A549 (cell line): ENCODE data around the gene EIF3B. TPM values are rescaled to one million over a fixed set of nuclear protein-coding genes. Genes with fewer than 3 reads are reported as not detected.

Experiments used
- ATAC-seq, 2 experiments: fragments of 200-7000 bp in 1 of 2; fragments of >200 bp in 1 of 2; cut with Nextera tagmentation in 1 of 2; cut with Tn5 transposase in 1 of 2; 3 replicates each; pipeline versions ENCODE4 v1.8.0 to v1.9.1; 2018 to 2020; ENCODE audit warnings: mild to moderate bottlenecking in 1 of 2, moderate library complexity in 1 of 2
- CTCF ChIA-PET: fragments of 300-600 bp; sonication (Branson Sonifier 250); formaldehyde crosslinking; extraction: SDS; loops from one replicate; lab custom pipeline; 2021; ENCODE audit warnings: antibody characterized with exemption, inconsistent platforms; lab: Yijun Ruan, JAX
- POLR2A ChIA-PET: fragments of 350-600 bp; formaldehyde crosslinking; extraction: SDS; loops from one replicate; lab custom pipeline; 2021; ENCODE audit warnings: antibody characterized with exemption, inconsistent platforms; lab: Yijun Ruan, JAX
- DNase-seq, 2 experiments: peaks; one replicate each; pipeline versions ENCODE4 v3.0.0 to v3.0.0-alpha.2; 2011 to 2016; ENCODE audit warnings: low read depth in 1 of 2, low spot score in 1 of 2
- FAIRE-seq: peaks from 2 replicates; lab custom pipeline; 2011; peaks lifted over from hg19 to GRCh38; lab: Jason Lieb, UNC
- H3K27ac ChIP-seq, 2 experiments: fragments of >200 bp; sonication (Bioruptor Twin); formaldehyde crosslinking; 3 replicates each; pipeline ENCODE4 v1.5.1; 2016 to 2017
- H3K4me1 ChIP-seq: fragments of >200 bp; sonication (Bioruptor Twin); formaldehyde crosslinking; 3 replicates; pipeline ENCODE4 v1.6.1; 2016
- H3K4me2 ChIP-seq: fragments of >200 bp; sonication (Bioruptor Twin); formaldehyde crosslinking; 3 replicates; pipeline ENCODE4 v1.6.1; 2016
- H3K4me3 ChIP-seq: fragments of >200 bp; sonication (Bioruptor Twin); formaldehyde crosslinking; 3 replicates; pipeline ENCODE4 v1.5.1; 2016
- H3K9me3 ChIP-seq: fragments of >200 bp; sonication (Bioruptor Twin); formaldehyde crosslinking; 3 replicates; pipeline ENCODE4 v1.6.1; 2016
- ATOH8 ChIP-seq: fragments of 250-450 bp; sonication (Bioruptor Pico); IDR thresholded peaks from 2 replicates; pipeline ENCODE4 v1.5.0; 2020; ENCODE audit warnings: low read depth, mild to moderate bottlenecking, moderate library complexity
- CEBPB ChIP-seq, 2 experiments: fragments of >200 bp in 1 of 2; sonication (Bioruptor Twin) in 1 of 2; formaldehyde crosslinking in 1 of 2; IDR thresholded peaks; 2 replicates each; pipeline ENCODE4 v1.6.1; 2012 to 2016
- CHD2 ChIP-seq: fragments of 150-350 bp; IDR thresholded peaks from 2 replicates; pipeline ENCODE4 v1.6.1; 2014; ENCODE audit warnings: low read length; ENCODE audit not compliant: partially characterized antibody
- E2F6 ChIP-seq: IDR thresholded peaks from 2 replicates; pipeline ENCODE4 v1.6.1; 2012; ENCODE audit warnings: low read depth, borderline replicate concordance
- EHF ChIP-seq: fragments of 250-450 bp; sonication (Bioruptor Pico); IDR thresholded peaks from 2 replicates; pipeline ENCODE4 v1.5.0; 2020; ENCODE audit warnings: mild to moderate bottlenecking
- EP300 ChIP-seq, 2 experiments: fragments of >200 bp; sonication (Bioruptor Twin); formaldehyde crosslinking; IDR thresholded peaks; 2 replicates in 1 of 2; 3 replicates in 1 of 2; pipeline ENCODE4 v1.6.1; 2016 to 2017
- ESRRA ChIP-seq: fragments of 150-350 bp; IDR thresholded peaks from 2 replicates; pipeline ENCODE4 v1.6.1; 2014; ENCODE audit warnings: mild to moderate bottlenecking, low read length, borderline replicate concordance
- FOSB ChIP-seq: fragments of 250-450 bp; sonication (Bioruptor Pico); IDR thresholded peaks from 2 replicates; pipeline ENCODE4 v1.5.0; 2020; ENCODE audit warnings: mild to moderate bottlenecking, moderate library complexity
- FOXS1 ChIP-seq: fragments of 250-450 bp; sonication (Bioruptor Pico); IDR thresholded peaks from 2 replicates; pipeline ENCODE4 v1.5.0; 2020; ENCODE audit warnings: mild to moderate bottlenecking, moderate library complexity
- GATA3 ChIP-seq: IDR thresholded peaks from 2 replicates; pipeline ENCODE4 v1.6.1; 2012; ENCODE audit warnings: borderline replicate concordance
- HDAC2 ChIP-seq: fragments of 200-600 bp; sonication (generic); IDR thresholded peaks from 2 replicates; pipeline ENCODE4 v1.6.1; 2016
- HES2 ChIP-seq: fragments of >200 bp; sonication (Bioruptor Twin); formaldehyde crosslinking; IDR thresholded peaks from 2 replicates; pipeline ENCODE4 v1.6.1; 2016
- HEYL ChIP-seq: fragments of 250-450 bp; sonication (Bioruptor Pico); IDR thresholded peaks from 2 replicates; pipeline ENCODE4 v1.8.0; 2021; ENCODE audit warnings: mild to moderate bottlenecking, moderate library complexity
- HOXA7 ChIP-seq: fragments of 250-450 bp; sonication (Bioruptor Pico); IDR thresholded peaks from 2 replicates; pipeline ENCODE4 v1.5.0; 2020; ENCODE audit warnings: mild to moderate bottlenecking, moderate library complexity
- JUNB ChIP-seq: fragments of >200 bp; sonication (Bioruptor Twin); formaldehyde crosslinking; IDR thresholded peaks from 2 replicates; pipeline ENCODE4 v1.6.1; 2016
- KDM1A ChIP-seq: fragments of 200-600 bp; sonication (generic); IDR thresholded peaks from 2 replicates; pipeline ENCODE4 v1.6.1; 2016; ENCODE audit warnings: low read depth, mild to moderate bottlenecking
- KDM5A ChIP-seq: fragments of 200-600 bp; sonication (generic); IDR thresholded peaks from 2 replicates; pipeline ENCODE4 v1.6.1; 2016; ENCODE audit warnings: antibody characterized with exemption, mild to moderate bottlenecking
- MAFK ChIP-seq: fragments of 450-650 bp; IDR thresholded peaks from 2 replicates; pipeline ENCODE4 v1.6.1; 2014; ENCODE audit not compliant: partially characterized antibody
- MAX ChIP-seq: IDR thresholded peaks from 2 replicates; pipeline ENCODE4 v1.6.1; 2012
- MYC ChIP-seq: IDR thresholded peaks from 2 replicates; pipeline ENCODE4 v1.6.1; 2012; ENCODE audit warnings: mild to moderate bottlenecking, inconsistent platforms, low read length, improper control_type of control experiment, borderline replicate concordance
- NPAS2 ChIP-seq: fragments of 250-450 bp; sonication (Bioruptor Pico); IDR thresholded peaks from 2 replicates; pipeline ENCODE4 v1.8.0; 2022; ENCODE audit warnings: mild to moderate bottlenecking, moderate library complexity, borderline replicate concordance
- PBX3 ChIP-seq: IDR thresholded peaks from 2 replicates; pipeline ENCODE4 v1.6.1; 2012
- PHF8 ChIP-seq: fragments of 200-600 bp; sonication (generic); IDR thresholded peaks from 2 replicates; pipeline ENCODE4 v1.6.1; 2016; ENCODE audit warnings: low read depth, mild to moderate bottlenecking, antibody characterized with exemption, moderate library complexity, borderline replicate concordance
- POLR2A ChIP-seq: IDR thresholded peaks from 2 replicates; pipeline ENCODE4 v1.6.1; 2012; ENCODE audit warnings: mild to moderate bottlenecking, low read length
- RAD21 ChIP-seq, 2 experiments: fragments of >200 bp in 1 of 2; sonication (Bioruptor Twin) in 1 of 2; formaldehyde crosslinking in 1 of 2; IDR thresholded peaks in 1 of 2; conservative IDR thresholded peaks in 1 of 2; 2 replicates in 1 of 2; 3 replicates in 1 of 2; pipeline ENCODE4 v1.6.1; 2012 to 2018; ENCODE audit warnings: inconsistent platforms in 1 of 2
- RARB ChIP-seq: fragments of 250-450 bp; sonication (Bioruptor Pico); IDR thresholded peaks from 2 replicates; pipeline ENCODE4 v1.8.0; 2021; ENCODE audit warnings: mild to moderate bottlenecking, moderate library complexity
- RCOR1 ChIP-seq: fragments of 150-350 bp; IDR thresholded peaks from 2 replicates; pipeline ENCODE4 v1.6.1; 2014; ENCODE audit warnings: antibody characterized with exemption, low read length, low read depth
- RFX5 ChIP-seq: fragments of 450-650 bp; IDR thresholded peaks from 2 replicates; pipeline ENCODE4 v1.7.1; 2014; ENCODE audit warnings: antibody characterized with exemption, mild to moderate bottlenecking, moderate library complexity
- SMC3 ChIP-seq: fragments of >200 bp; sonication (Bioruptor Twin); formaldehyde crosslinking; IDR thresholded peaks from 3 replicates; pipeline ENCODE4 v1.6.1; 2018; ENCODE audit warnings: inconsistent platforms
- SREBF2 ChIP-seq: fragments of 450-650 bp; IDR thresholded peaks from 2 replicates; pipeline ENCODE4 v1.6.1; 2014; ENCODE audit warnings: mild to moderate bottlenecking, moderate library complexity
- TFCP2L1 ChIP-seq: fragments of 250-450 bp; sonication (Bioruptor Pico); IDR thresholded peaks from 2 replicates; pipeline ENCODE4 v1.5.0; 2021; ENCODE audit warnings: mild to moderate bottlenecking
- TP53 ChIP-seq: fragments of 250-450 bp; sonication (Bioruptor Pico); IDR thresholded peaks from 2 replicates; pipeline ENCODE4 v1.5.0; 2021; ENCODE audit warnings: mild to moderate bottlenecking, moderate library complexity
- ZC3H11A ChIP-seq: fragments of 450-650 bp; IDR thresholded peaks from 2 replicates; pipeline ENCODE4 v1.6.1; 2014; ENCODE audit warnings: antibody characterized with exemption, mild to moderate bottlenecking
- ZNF302 ChIP-seq: fragments of 250-450 bp; sonication (Bioruptor Pico); IDR thresholded peaks from 2 replicates; pipeline ENCODE4 v1.9.0; 2021; ENCODE audit warnings: inconsistent platforms, mild to moderate bottlenecking, moderate library complexity
- WGBS: methylation state at CpG from one replicate; pipeline ENCODE4 v1.1.6; 2017; ENCODE audit errors: missing lambda C conversion rate; 5-methylcytosine and 5-hydroxymethylcytosine counted together
- polyA plus RNA-seq, 4 experiments: library from polyadenylated mRNA; depleted of rRNA in 3 of 4; stranded (reverse); fragments of >200 nt; fragmentation: RNase III in 1 of 4; extraction: RNeasy Plus Mini Kit Qiagen cat#74134 plus additional on column Dnase treatment in 1 of 4; gene quantifications; 2 replicates in 3 of 4; 3 replicates in 1 of 4; pipeline ENCODE4 v1.2.3, GENCODE V29; 2011 to 2017

Gene EIF3B
- polyA plus RNA-seq, 2 of the 4 experiments (the other 2 are of a cell fraction): 207 to 219 TPM

- TF ChIP-seq ATOH8 (CRISPR knock-in tag) (no peak), ZNF302 (CRISPR knock-in tag) (no peak), RAD21 (conservative IDR thresholded peaks at IDR 0.05 in 1 of 2, IDR thresholded peaks at IDR 0.05 in 1 of 2) (no peak), EP300 (IDR thresholded peaks at IDR 0.05) (no peak), RARB (CRISPR knock-in tag) (no peak), MAX (no peak)
Observed at GRCh38 chr7:2355705-2356008, 1.0 kb downstream of the EIF3B start (continued).

GRCh38 chr7:2357165-2357564 is 2.5 kb downstream of the EIF3B start:
- H3K4me2 ChIP-seq: peak overlapping the region; percentile 84
- TF ChIP-seq SMC3: no peak
- no peak for TF ChIP-seq TFCP2L1 (CRISPR knock-in tag)
- no peak for TF ChIP-seq RFX5
- TF ChIP-seq PHF8: no peak
- no peak for TF ChIP-seq PBX3
- TF ChIP-seq HOXA7 (CRISPR knock-in tag): no peak
- no peak for TF ChIP-seq MYC
- TF ChIP-seq RCOR1: no peak
- TF ChIP-seq SREBF2: no peak
- TF ChIP-seq POLR2A: no peak
- no peak for TF ChIP-seq TP53 (CRISPR knock-in tag)
- TF ChIP-seq ESRRA: no peak
- TF ChIP-seq GATA3: no peak
- no peak for TF ChIP-seq JUNB
- TF ChIP-seq KDM1A: no peak
- no peak for TF ChIP-seq FOXS1 (CRISPR knock-in tag)
- TF ChIP-seq HEYL: no peak
- no peak for TF ChIP-seq HDAC2
- no peak for TF ChIP-seq RAD21 (conservative IDR thresholded peaks at IDR 0.05 in 1 of 2, IDR thresholded peaks at IDR 0.05 in 1 of 2)
- no peak for TF ChIP-seq EHF (CRISPR knock-in tag)
- TF ChIP-seq, all 56 proteins: peak for 0
- CTCF ChIA-PET: interaction anchor here (0.7 kb wide), 1 partner anchor 375 kb away, joined by 4 read pairs; no protein-coding TSS in a partner anchor
- POLR2A ChIA-PET: no interaction called here
- peaks cover 26% of the 10 kb centered on the region for H3K4me1 ChIP-seq
- no peak overlapping the region for H3K4me3 ChIP-seq
- H3K9me3 ChIP-seq: no peaks in the 10 kb centered on the region
- ATAC-seq (no peak), DNase-seq (no peak), FAIRE-seq (no peak)
- 84% methylated on average over 8 of the region's 8 CpGs for WGBS
- H3K27ac ChIP-seq: no peak overlapping the region

GRCh38 chr7:2357571-2357970 is 2.9 kb downstream of the EIF3B start:
- no peak for FAIRE-seq
- ChIA-PET CTCF (interaction anchor here (0.7 to 1.1 kb wide), 2 partner anchors 9 to 376 kb away, joined by 3 to 4 read pairs; no protein-coding TSS in a partner anchor), POLR2A (no interaction called here)
- 88% methylated on average over 6 of the region's 6 CpGs for WGBS
- ATAC-seq: no peak
- H3K27ac ChIP-seq: no peak overlapping the region
- no peak overlapping the region for H3K4me3 ChIP-seq
- peaks cover 26% of the 10 kb centered on the region for H3K4me1 ChIP-seq
- no peak for TF ChIP-seq HES2
- TF ChIP-seq ATOH8 (CRISPR knock-in tag): no peak
- no peak for TF ChIP-seq ZC3H11A
- no peak for TF ChIP-seq TP53 (CRISPR knock-in tag)
- no peak for TF ChIP-seq E2F6
- no peak for TF ChIP-seq HEYL
- no peak for TF ChIP-seq MAFK
- no peak for TF ChIP-seq CEBPB (IDR thresholded peaks at IDR 0.05)
- no peak for TF ChIP-seq KDM5A
- TF ChIP-seq GATA3: no peak
- TF ChIP-seq NPAS2 (CRISPR knock-in tag): no peak
- no peak for TF ChIP-seq HDAC2
- TF ChIP-seq EP300 (IDR thresholded peaks at IDR 0.05): no peak
- no peak for TF ChIP-seq FOSB (CRISPR knock-in tag)
- TF ChIP-seq CHD2: no peak
- no peaks in the 10 kb centered on the region for H3K9me3 ChIP-seq
- no peak for DNase-seq
- peak overlapping the region; percentile 84 for H3K4me2 ChIP-seq
